Kidney epithelial cell (primary cell): ENCODE data around the gene EMILIN3. TPM values are rescaled to one million over a fixed set of nuclear protein-coding genes. Genes with fewer than 3 reads are reported as not detected.

Source experiments
- DNase-seq: peaks from one replicate; pipeline ENCODE4 v3.0.0-alpha.2; 2010; ENCODE audit warnings: low read depth
- H3K27me3 ChIP-seq: 2 replicates; pipeline ENCODE4 v1.6.0; 2011; ENCODE audit warnings: low read length; ENCODE audit not compliant: control insufficient read depth, insufficient read depth
- H3K36me3 ChIP-seq: 2 replicates; pipeline ENCODE4 v1.5.1; 2011; ENCODE audit warnings: low read length; ENCODE audit not compliant: control insufficient read depth, insufficient read depth
- H3K4me3 ChIP-seq: 2 replicates; pipeline ENCODE4 v1.5.1; 2011; ENCODE audit warnings: low read depth, mild to moderate bottlenecking, control low read depth, low read length
- CTCF ChIP-seq: IDR thresholded peaks from 2 replicates; pipeline ENCODE4 v1.5.1; 2011; ENCODE audit warnings: mild to moderate bottlenecking, moderate library complexity, low read length, control low read depth, inconsistent platforms; ENCODE audit not compliant: insufficient read depth, poor library complexity, severe bottlenecking
- total RNA-seq: library from RNA; depleted of rRNA; stranded (reverse); fragments of >200 nt; gene quantifications from 2 replicates; pipeline ENCODE4 v1.2.3, GENCODE V29; 2015

The EMILIN3 gene
- total RNA-seq, 1 donor from 2014 or later: 0.42 TPM

GRCh38 chr20:41360831-41361756 is 5.5 kb downstream of the EMILIN3 start:
- peaks cover 30% of the 10 kb centered on the region for H3K27me3 ChIP-seq
- DNase-seq: no peak
- TF ChIP-seq CTCF: no peak
- H3K4me3 ChIP-seq: no peak overlapping the region
- peaks cover 1% of the 10 kb centered on the region for H3K36me3 ChIP-seq

GRCh38 chr20:41359541-41360011 is 7.0 kb downstream of the EMILIN3 start:
- no peak for DNase-seq
- Histone ChIP-seq H3K27me3 (peaks cover 15% of the 10 kb centered on the region), H3K4me3 (no peak overlapping the region), H3K36me3 (peaks cover 1% of the 10 kb centered on the region)
- TF ChIP-seq CTCF: no peak

GRCh38 chr20:41358717-41359116 is 7.9 kb downstream of the EMILIN3 start:
- Histone ChIP-seq H3K36me3 (peaks cover 1% of the 10 kb centered on the region), H3K27me3 (peaks cover 6% of the 10 kb centered on the region), H3K4me3 (no peak overlapping the region)
- TF ChIP-seq CTCF: no peak
- no peak for DNase-seq

GRCh38 chr20:41358230-41358629 is 8.4 kb downstream of the EMILIN3 start:
- TF ChIP-seq CTCF: no peak
- DNase-seq: no peak
- peaks cover 1% of the 10 kb centered on the region for H3K36me3 ChIP-seq
- peaks cover 3% of the 10 kb centered on the region for H3K27me3 ChIP-seq
- H3K4me3 ChIP-seq: no peak overlapping the region

- H3K36me3 ChIP-seq: peaks cover 1% of the 10 kb centered on the region
- peak; percentile 16 for TF ChIP-seq CTCF
- no peak overlapping the region for H3K4me3 ChIP-seq
- no peak for DNase-seq
- peaks cover 2% of the 10 kb centered on the region for H3K27me3 ChIP-seq
Observed at GRCh38 chr20:41357424-41358163, 9.0 kb downstream of the EMILIN3 start.
